SIG-M5 treated with dmso at 0.1 percent for 504 hours (cell line): ENCODE results near the gene DCC.

ENCODE experiments used
- DNase-seq: peaks from one replicate; lab custom pipeline; 2025; ENCODE audit not compliant: unreplicated experiment; lab: John Stamatoyannopoulos, UW

The DCC gene

DNA sequence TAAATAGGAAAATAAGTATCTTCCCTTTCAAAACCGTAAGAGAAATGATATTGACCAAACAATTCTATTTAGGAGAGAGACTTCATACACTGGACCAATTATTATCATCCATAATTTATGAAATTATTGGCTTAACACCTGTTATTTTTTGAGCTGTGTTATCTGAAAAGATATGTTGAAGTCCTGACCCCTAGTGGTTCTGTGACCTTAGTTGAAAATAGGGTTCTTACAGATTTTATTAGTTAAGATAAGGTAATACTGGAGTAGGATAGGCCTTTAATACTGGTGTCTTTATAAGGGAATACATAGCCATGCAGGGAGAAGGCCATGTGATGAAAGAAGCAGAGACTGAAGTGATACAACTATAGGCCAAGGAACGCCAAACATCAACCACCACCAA is 659.6 kb downstream of the DCC start:
- no peak for DNase-seq

DNA sequence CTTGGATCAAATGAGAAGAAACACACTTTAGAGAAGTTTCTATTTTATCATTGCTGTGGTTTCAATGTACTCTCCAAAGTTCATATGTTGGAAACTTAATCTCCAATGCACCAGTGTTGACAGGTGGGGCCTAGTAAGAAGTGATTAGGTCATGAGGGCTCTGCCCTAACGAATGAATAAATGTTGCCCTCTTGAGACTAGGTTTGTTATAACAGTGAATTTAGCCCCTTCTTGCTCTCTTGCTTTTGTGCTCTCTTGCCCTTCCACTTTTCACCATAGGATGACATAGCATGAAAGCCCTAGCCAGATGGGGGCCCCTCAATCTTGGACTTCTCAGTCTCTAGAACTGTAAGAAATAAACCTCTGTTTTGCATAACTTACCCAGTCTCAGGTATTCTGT is 664.8 kb downstream of the DCC start:
- no peak for DNase-seq

DNA sequence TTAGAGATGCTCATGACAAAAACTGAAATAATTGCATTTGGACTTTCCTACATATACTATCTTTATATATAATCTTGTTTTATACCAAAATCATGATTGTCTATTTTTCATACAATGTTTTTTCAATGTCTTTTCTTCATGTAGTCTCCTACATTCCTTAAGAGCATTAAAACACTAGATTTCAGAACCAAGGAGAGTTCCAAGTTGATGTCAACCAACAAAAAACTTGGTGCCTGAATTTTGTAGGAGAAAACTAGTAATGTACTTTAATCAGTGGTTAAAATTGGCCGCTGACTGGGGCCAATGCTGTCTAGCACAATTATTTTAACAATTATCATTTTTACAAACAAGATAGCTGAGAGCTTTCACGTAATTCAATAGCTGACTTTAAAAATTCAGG is 678.8 kb downstream of the DCC start:
- DNase-seq = no peak

DNA sequence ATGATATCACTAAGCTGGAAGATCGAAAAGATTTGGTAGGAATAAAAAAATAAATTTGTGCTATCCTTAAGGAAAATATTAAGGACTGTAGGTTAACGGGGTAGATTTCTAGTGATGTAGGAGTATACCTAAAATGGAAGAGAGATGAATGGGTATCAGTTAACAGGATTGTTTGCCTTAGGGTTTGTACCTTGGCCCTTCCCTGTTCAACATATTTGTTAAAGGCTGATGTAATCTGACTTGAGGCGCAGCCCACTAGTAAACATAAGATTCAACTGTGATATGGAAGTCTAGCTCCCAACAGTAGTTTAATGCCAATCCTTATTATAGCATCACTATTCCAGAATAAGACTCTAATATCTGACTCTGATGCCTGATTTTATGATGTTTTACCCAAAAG is 685.2 kb downstream of the DCC start:
- DNase-seq = no peak

DNA sequence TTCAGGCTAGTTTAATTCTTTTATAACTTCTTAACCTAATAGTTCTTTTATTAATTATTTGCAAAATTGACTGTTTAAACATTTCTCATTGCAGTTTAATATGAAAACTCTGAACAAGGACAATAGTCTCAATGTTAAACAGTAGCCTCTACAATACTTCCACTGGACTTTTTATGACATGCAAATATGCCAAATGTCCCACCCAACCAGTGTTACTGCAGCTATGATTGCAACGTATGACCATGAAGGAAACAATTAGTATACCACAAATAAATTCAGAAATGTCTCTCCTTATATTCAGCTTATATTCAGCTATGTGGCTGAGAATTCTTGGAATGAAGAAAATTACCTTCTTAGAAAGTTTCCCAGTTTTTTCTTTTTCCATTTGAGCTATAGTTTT is 688.6 kb downstream of the DCC start:
- no peak for DNase-seq

DNA sequence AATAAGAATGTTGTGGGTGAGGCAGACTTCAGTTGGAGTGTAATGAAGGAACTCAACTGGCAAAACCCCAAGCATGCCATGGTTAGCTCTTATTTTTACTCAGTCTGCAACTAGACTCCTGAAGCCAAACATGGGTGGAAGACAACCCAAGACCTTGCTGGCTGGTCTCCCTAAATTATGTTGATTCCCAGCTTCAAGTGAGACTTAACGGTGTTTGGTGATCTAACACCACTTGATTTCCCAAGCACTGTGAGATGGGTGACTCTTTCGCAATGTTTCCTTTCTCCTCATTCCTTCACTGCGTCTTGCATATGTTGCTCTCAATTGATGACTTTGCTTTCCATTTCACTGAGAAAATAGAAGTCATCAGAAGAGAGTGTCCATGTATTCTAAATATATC is 693.1 kb downstream of the DCC start:
- DNase-seq = no peak

DNA sequence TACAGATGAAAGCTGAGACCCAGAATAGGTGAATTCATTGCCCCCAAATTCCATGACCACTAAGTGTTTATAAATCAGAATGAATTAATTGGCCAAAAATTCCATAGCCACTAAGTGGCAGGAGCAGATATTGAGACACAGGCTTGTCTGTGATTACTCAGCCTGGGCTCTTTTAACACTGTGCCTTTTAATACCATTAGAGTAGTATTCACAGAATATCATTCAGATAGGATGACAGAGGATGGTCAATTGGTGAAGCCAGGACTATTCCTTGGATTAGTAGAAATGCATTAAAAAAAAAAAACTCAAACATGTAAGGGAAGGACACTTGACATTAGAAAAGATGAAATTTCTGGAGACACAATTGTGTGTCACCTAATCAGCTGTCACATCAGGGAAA is 698.6 kb downstream of the DCC start:
- no peak for DNase-seq

DNA sequence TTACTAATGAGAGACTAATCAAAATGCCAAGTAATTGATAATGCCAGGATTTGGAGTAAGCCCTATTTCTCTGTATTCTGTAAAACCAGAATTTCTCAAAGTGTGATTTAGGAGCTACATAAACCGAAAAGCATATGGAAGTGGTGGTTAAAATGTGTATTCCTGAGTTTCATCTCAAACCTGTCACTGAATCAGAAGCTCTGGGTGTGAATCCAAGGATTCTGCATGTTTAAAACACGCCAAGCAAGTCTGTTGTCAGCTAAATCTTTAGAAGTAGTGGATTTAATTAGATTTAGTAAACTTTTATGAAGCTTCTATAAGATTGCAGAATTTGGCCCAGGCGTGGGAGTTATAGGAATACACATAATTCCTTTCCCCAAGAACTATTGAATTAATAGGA is 700.3 kb downstream of the DCC start:
- no peak for DNase-seq

DNA sequence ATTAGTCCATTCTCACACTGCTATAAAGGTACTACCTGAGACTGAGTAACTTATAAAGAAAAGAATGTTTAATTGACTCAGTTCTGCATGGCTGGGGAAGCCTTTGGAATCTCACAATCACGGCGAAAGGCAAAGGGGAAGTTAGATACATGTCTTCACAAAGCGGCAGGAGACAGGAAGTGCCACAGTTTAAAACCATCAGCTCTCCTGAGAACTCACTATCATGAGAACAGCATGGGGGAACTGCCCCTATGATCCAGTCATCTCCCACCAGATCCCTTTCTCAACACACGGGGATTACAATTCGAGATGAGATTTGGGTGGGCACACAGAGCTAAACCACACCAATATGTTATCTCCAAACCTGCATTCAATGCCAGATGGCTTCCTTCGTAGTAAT is 716.1 kb downstream of the DCC start:
- DNase-seq = no peak

DNA sequence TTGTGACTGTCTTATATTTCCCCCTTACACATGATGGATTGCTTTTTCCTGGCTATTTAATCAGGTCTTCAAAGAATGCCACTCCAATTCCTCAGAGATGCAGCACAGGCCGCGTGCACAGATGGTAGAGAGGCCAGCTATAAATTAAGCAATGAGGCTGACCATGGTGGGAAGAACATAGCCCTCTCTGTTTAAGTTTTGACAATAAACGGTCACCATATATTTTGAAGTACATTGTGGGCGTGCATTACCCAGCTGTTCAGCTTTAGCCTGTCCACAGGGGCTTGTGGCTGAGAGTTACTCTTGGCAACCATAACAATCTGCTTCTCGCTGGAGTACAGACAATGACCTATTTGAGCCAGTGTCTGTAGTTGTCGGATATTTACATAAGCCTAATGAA is 730.8 kb downstream of the DCC start:
- DNase-seq = no peak

DNA sequence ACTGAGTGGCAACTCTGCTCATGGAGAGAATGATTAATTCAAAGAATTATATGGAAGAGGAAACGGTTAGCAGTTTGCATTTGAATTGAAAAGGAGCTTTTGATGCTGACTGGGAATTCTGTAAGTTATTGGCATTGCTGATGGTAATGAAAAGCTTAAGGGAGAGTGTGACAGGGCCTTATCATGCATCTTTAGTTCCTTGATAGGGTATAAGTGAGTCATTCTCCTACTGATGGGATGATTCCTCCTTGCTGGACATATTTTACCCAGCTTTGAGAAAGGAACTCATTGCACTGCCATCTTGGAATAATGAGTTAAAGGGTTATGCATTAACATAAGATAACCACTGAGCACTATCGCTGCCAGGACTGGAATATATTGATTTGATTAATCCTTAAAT is 740.7 kb downstream of the DCC start:
- no peak for DNase-seq

DNA sequence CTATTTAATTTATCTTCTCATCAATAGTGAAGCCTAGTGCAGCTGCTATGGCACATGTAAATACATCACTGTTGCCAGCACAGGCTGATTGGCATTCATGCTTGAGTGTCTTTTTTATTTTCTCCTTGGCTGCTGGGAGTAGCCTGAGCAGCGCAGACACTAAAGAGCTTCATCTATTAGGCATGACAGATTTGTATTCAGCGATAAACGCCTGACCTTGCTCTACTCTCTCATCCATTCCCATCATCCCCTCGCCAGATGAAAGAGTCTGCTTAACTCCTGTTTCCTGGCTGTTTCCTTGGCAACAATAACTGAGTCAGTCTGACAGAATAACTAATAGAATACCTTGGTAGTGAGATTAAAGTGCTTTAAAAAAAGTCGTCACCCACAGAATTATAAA is 753.6 kb downstream of the DCC start:
- no peak for DNase-seq

DNA sequence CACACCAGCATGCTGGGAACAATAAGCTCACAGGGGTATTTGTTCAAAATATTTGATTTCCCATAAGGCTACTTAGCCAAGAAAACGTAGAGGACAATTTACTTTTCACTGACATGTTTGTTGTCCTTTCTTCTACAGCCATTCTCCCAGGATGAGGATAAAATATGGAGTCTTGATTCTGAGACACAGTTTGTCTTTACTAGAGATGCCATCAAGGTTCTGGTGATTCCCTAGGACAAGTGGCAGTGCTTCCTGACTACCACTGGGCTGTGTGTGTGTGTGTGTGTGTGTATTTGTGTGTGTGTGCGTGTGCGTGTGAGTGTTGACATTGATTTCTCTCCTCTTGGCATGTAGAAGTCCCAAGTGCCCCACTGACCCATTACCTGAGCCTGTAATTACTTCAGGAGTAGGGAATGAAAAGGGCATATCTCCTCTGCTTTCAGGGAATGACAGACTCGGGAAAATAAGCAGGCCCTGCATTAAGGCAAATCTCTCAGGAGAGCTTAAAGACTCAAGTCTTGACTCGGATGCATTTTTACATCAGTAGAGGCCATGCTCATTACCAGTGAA is 761.6 kb downstream of the DCC start:
- no peak for DNase-seq

DNA sequence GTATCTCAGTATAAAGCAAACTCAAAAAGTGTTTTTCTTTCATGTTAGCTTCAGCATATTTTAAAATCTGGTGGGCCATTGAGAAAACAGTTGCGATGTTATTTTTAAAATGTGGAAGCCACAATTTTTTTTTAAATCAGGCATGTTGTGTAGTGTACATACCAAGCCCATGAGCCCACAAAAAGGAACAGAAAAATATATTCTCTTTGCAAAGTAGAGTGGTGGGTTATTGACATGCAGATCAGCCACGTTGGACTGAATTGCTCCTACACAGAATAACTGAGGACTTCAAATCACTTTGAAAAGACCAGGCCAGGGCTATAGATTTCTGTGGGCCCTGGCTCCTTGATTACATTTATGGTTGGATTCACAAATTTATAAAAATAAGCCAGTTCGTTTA is 774.4 kb downstream of the DCC start:
- DNase-seq = no peak

DNA sequence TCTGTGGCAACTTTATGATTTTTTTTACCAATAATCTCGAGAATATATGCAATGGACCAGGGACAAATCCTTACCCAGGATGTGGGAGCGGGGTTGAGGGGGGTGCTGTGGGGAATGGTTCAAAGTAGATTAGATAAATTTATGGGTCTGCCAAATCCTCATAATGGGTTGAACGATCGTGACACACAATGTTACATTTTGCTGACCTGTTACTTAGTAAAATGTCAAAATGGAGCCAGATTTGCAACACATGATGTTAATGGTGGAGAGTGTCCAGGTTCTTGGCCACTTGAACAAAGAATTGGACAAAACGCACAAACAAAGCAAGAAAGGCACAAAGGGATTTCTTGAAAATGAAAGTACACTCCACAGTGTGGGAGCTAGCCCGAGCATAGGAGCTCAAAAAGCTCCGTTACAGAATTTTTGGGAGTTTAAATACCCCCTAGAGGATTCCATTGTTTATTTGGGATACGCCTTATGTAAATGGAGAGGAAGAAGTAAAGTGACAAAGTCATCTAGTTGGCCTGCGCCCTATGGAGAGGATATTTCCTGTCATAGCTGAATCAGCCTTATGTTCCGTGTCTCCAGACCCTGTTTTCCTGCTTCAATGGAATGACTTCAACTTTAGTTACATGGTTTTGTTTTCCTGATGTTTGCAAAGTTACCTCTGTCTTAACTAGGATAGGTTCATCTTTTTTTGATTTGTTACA is 776.0 kb downstream of the DCC start:
- no peak for DNase-seq

DNA sequence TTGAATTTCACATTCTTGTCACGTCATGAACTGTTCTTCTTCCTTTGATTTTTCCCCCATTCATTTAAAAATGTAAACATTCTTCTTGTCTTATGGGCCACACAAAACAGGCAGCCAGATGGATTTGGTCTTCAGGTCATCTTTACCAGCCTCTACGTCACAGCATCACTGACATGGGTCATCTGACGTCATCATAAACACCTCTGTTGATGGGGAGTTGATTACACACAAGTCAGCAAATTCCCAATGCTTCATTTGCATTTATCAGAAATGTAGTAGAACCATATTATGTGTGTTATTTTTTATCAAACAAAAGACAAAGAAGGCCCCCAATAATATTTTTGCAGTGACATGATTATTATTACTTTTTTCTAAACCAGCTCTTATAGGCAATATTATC is 777.9 kb downstream of the DCC start:
- DNase-seq = no peak

DNA sequence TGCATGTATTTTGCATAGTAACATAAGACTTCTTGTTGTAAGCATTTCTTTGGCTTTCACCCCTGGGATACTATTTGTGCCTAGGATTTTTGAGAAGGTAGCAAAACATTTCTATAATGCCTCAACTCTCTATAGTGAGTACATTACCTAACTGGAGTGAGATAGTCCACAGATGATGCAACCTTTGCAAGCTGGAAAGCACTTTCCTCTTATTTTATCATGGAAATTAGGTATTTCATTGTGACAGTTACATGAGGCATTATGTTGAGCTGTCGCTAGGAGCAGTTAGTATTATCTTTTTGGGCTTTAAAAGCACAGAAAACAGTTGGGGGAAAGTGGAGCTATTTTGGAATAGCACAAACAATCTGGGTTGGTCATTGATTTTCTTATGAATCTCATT is 786.2 kb downstream of the DCC start:
- no peak for DNase-seq

DNA sequence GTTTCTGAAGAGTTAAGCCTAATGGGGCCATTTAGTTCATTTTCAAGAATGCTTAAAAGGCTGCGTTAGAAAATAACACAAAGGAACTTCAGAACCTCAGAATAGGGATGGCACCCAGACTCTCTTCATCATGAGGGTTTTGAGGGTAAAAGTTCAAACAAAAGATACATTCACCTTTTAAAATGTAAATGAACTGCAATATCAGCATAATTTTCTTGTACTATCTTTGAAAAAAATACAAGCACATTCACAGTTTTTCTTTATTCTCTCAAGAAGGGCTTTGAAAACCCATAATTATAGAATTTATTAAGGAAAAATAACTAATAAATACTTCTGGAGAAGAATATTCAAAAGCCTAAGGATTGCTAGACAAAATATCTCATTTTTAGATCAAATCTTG is 791.0 kb downstream of the DCC start:
- DNase-seq = no peak

DNA sequence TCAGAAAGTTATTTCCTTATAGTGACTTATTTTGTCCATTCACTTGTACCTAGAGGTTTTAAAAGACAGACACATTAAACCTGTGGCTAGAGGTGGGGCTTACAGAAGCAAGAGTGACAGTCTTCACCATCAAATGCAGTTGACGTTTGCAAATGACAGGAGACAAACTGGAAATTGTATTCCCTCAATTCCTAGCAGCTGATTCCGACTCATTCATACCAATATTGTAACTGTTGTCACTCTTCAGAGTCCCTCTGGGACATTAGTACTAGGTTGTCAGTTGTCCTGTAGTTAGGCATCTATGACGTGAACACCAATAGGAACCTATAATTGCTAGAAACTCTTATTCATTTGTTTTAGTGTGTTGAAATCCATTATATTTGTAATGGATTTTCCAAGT is 794.7 kb downstream of the DCC start:
- DNase-seq = no peak

DNA sequence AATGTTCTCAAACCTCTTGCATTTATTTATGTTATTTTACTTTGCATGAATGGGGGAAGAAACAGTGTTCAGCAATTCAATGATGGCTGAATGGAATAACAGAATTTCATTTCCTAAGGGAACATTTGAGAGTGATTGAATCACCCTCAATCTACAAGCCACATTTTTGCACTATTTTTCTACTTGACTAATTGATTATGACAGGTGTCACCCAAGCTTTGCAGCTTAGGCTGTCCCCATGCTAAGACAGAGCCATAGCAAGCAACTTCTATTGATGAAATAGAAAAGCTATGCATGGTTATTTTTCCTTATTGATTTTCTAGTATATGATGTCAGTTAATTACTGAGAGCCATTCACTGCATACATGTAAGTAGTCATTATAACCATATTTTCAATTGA is 795.7 kb downstream of the DCC start:
- DNase-seq = no peak

DNA sequence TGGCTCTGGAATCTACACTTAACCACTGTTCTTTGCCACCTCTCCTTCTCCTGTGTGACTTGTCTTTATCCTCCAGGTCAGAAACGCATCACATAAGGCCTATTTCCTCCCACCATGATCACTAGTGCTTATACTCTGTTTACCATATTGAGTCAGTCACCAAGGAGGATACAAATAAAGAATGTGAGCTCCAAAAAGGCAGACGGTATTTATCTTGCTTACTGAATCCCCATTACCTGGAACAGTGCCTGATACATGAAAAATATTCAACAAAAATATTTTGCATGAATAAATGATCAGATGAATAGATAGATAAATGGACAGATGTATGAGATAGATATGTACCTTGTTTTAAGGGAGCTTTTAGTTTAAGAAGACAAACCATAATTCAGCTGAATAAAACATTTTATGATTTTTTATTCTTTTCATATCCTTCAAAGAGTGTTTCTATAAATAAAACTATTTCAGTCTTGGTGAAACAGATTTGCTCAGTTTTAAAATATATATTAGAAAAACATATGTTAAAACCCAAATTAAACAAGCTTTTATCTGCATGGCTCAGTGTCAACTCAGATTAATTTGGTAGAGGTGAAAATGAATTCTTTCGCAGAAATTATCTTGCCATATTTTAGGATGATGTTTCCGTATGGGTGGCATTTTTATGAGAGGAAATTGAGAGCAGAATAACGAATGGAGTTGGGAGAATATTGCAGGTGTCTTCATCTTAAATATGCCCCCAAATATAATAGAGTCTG is 799.9 kb downstream of the DCC start:
- no peak for DNase-seq

DNA sequence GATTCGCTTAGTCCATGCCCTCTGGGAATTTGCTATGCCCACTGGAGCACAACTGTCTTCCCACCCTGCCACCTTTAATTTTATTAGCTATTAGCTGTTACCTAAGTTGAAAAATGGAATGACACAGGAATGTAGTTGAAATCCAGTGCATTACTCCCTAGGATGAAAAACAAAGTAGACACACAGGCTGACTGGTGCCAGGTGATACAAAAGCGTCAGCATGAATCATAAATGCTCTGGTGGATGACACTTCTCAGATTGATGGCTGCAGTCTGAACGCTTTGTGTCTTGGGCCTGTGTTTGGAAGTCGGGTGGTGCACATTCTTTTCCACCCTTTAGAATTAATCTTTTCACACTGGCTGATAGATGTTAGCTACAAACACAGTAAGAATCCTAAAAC is 802.0 kb downstream of the DCC start:
- no peak for DNase-seq

DNA sequence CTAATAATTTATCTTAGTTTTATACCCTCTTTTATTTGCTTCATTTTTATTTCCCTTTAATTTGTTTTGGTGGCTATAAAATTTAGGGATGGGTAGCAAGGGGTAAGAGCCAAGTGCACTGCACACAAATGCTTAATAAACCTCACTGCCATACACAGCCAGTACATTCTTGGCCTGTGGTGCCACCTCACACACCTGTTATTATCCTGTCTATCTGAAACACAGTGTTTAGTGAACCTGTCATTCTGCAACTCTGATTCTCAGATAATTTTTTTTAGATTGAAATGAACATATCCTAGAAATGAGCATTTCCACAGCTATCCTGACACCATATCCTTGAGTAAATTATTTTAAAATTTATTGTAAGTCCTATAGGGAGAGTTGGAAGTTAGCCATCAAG is 807.5 kb downstream of the DCC start:
- no peak for DNase-seq
